GM12878 (cell line): ENCODE data around the gene TCF12. TPM values are rescaled to one million over a fixed set of nuclear protein-coding genes. Genes with fewer than 3 reads are reported as not detected.

Experiments
- BRCA1 ChIP-seq: IDR thresholded peaks from 2 replicates; pipeline ENCODE4 v1.6.1; 2011; ENCODE audit warnings: low read depth, low read length, improper control_type of control experiment
- NFXL1 ChIP-seq: fragments of 450-650 bp; IDR thresholded peaks from 2 replicates; pipeline ENCODE4 v1.6.1; 2017; ENCODE audit warnings: antibody characterized with exemption, mild to moderate bottlenecking, borderline replicate concordance
- SIX5 ChIP-seq: IDR thresholded peaks from 2 replicates; pipeline ENCODE4 v1.6.1; 2011; ENCODE audit warnings: mild to moderate bottlenecking, low read depth, low read length, moderate library complexity; ENCODE audit not compliant: severe bottlenecking
- SUZ12 ChIP-seq: fragments of 200-600 bp; sonication (generic); IDR thresholded peaks from one replicate; pipeline ENCODE4 v1.6.1; 2018; ENCODE audit warnings: antibody characterized with exemption, mild to moderate bottlenecking; ENCODE audit not compliant: unreplicated experiment
- TCF7 ChIP-seq: IDR thresholded peaks from 2 replicates; pipeline ENCODE4 v1.6.1; 2014; ENCODE audit warnings: antibody characterized with exemption, borderline replicate concordance
- YY1 ChIP-seq: IDR thresholded peaks from 2 replicates; pipeline ENCODE4 v1.6.1; 2011; ENCODE audit warnings: low read depth, mild to moderate bottlenecking, low read length
- ZNF592 ChIP-seq: fragments of 450-650 bp; IDR thresholded peaks from 2 replicates; pipeline ENCODE4 v1.6.1; 2017; ENCODE audit warnings: mild to moderate bottlenecking, moderate library complexity
- polyA plus RNA-seq, 11 experiments: library from polyadenylated mRNA; depleted of rRNA in 4 of 11; unstranded in 6 of 11; stranded (reverse) in 5 of 11; fragments of >200 nt; fragmentation: Nextera tagmentation in 4 of 11; fragmentation: Illumina TruSeq in 1 of 11; extraction: Ambion mirVana in 4 of 11; extraction: Trizol in 1 of 11; gene quantifications; 1 replicate in 1 of 11; 2 replicates in 10 of 11; pipeline versions ENCODE4 v1.2.1 to v1.2.3, GENCODE V29; 2011 to 2016; ENCODE audit warnings: inconsistent platforms in 2 of 11, missing spikeins in 2 of 11, low read depth in 1 of 11
- total RNA-seq, 4 experiments: library from RNA; depleted of rRNA in 3 of 4; stranded (reverse); fragments of >200 nt in 3 of 4; fragmentation: Illumina TruSeq in 1 of 4; extraction: Trizol in 1 of 4; gene quantifications; 2 replicates each; pipeline versions ENCODE4 v1.2.1 to v1.2.3, GENCODE V29; 2013 to 2021

TCF12 gene
- total and polyA plus RNA-seq, 10 of the 15 experiments (the other 5 are each of a cell fraction or from before 2014, with no cell fraction given): 8.2 to 70.9 (median 49.5) TPM

GRCh38 chr15:57152133-57152532, 233.7 kb downstream of the TCF12 start (continued):
- TF ChIP-seq ZNF592 (no peak), YY1 (no peak), TCF7 (no peak), SUZ12 (no peak), BRCA1 (no peak), SIX5 (no peak), NFXL1 (no peak)
- TF ChIP-seq, all 136 proteins: peak for 0
